ENCODE measurements around the gene PRORP. TPM values are rescaled to one million over a fixed set of nuclear protein-coding genes. Genes with fewer than 3 reads are reported as not detected.

Gene PRORP
- total and polyA plus RNA-seq, 9 of the 15 experiments (the other 6 are each of a cell fraction or from before 2014, with no cell fraction given): 21.9 to 48.7 (median 36.5) TPM

DNA sequence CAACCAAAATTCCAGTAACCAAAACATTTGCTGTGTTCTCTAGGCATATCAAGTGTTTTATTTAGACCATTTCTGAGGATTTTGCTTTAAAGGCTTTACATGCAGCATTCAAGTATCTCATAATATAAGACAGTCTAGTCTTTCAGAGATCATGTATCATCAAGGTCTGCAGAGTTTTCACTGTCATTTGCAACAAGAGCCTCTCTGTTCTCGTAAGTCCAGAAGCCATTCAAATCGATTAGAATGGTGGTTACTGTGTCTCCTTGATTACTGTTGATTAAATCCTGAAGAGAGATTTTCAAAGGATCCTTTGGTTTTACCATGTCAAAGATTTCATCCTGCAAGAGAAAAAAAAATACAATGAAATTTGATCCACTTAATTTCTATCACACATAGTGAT, 36.9 kb upstream of the PRORP start (continued):
- TF ChIP-seq, protein P1, sequence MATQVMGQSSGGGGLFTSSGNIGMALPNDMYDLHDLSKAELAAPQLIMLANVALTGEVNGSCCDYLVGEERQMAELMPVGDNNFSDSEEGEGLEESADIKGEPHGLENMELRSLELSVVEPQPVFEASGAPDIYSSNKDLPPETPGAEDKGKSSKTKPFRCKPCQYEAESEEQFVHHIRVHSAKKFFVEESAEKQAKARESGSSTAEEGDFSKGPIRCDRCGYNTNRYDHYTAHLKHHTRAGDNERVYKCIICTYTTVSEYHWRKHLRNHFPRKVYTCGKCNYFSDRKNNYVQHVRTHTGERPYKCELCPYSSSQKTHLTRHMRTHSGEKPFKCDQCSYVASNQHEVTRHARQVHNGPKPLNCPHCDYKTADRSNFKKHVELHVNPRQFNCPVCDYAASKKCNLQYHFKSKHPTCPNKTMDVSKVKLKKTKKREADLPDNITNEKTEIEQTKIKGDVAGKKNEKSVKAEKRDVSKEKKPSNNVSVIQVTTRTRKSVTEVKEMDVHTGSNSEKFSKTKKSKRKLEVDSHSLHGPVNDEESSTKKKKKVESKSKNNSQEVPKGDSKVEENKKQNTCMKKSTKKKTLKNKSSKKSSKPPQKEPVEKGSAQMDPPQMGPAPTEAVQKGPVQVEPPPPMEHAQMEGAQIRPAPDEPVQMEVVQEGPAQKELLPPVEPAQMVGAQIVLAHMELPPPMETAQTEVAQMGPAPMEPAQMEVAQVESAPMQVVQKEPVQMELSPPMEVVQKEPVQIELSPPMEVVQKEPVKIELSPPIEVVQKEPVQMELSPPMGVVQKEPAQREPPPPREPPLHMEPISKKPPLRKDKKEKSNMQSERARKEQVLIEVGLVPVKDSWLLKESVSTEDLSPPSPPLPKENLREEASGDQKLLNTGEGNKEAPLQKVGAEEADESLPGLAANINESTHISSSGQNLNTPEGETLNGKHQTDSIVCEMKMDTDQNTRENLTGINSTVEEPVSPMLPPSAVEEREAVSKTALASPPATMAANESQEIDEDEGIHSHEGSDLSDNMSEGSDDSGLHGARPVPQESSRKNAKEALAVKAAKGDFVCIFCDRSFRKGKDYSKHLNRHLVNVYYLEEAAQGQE (IDR thresholded peaks at IDR 0.05; ENCODE audit: borderline replicate concordance): no peak
- TF ChIP-seq, protein P1 (CRISPR knock-in tag; IDR thresholded peaks at IDR 0.05; ENCODE audit: low read depth): no peak
- no peak for TF ChIP-seq TBL1XR1 (IDR thresholded peaks at IDR 0.05; ENCODE audit: low read length in 2 of 2)
- TF ChIP-seq DIDO1 (tag; IDR thresholded peaks at IDR 0.05; ENCODE audit: low read depth): no peak
- TF ChIP-seq, protein P2, sequence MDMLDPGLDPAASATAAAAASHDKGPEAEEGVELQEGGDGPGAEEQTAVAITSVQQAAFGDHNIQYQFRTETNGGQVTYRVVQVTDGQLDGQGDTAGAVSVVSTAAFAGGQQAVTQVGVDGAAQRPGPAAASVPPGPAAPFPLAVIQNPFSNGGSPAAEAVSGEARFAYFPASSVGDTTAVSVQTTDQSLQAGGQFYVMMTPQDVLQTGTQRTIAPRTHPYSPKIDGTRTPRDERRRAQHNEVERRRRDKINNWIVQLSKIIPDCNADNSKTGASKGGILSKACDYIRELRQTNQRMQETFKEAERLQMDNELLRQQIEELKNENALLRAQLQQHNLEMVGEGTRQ (CRISPR knock-in tag; IDR thresholded peaks at IDR 0.05): no peak
- no peak for TF ChIP-seq PHB2 (IDR thresholded peaks at IDR 0.05; ENCODE audit: low read depth)
